ENCODE data around the gene EXOC3L1.

EXOC3L1 gene

DNA sequence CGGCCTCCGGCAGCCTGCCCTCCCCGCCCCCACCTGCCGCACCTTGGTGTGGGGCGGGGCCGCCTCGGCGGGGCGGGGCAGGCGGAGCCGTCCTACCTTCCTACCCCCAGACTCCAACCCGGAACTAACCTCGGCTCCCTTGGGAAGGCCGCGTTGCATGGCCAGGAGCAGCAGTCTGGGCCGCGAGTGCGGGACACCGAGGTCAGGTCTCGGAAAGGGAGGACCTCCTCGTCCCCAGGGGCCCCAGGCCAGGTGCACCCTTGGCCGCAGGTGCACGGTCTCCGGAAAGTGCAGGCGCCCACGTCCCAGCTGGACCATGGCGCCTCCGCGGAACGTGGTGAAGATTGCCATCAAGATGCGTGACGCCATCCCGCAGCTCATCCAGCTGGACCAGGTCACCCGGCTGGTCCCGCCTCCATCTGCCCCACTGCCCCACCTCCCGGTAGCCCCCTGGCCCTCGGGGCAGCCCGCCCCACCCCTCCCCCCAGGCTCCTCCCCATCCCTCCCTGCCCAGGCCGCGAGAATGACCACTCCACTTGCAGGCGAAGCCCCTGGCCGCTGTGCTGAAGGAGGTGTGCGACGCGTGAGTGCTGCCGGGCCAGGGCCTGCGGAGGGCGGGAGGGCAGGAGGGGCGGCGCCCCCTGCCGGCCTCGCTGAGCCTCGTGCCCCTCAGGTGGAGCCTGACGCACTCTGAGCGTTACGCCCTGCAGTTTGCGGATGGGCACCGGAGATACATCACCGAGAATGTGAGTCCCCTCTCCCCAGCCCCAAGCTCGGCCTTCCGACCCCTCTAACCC lies 9.3 kb upstream of the EXOC3L1 start, which contains the start of gene ELMO3:
Gene ELMO3, plus strand, starts transcription at position 121 of the 797 bp plus-strand sequence. Its CDS starts 196 bp downstream, at position 317.
- no peak for TF ChIP-seq ZNF654 (tag by site-specific recombination; IDR thresholded peaks at IDR 0.05; ENCODE audit: low read depth)
- TF ChIP-seq KLF8 (tag by site-specific recombination; IDR thresholded peaks at IDR 0.05) = peak; percentile 59; the same call in 1 of the 2 replicates
- peak; percentile 59 for TF ChIP-seq KLF1 (tag by site-specific recombination; IDR thresholded peaks at IDR 0.05)
- ChIA-PET CTCF (interaction anchor here (0.7 to 2.2 kb wide), 3 partner anchors 9 to 26 kb away, joined by 3 to 7 read pairs (median 4); no protein-coding TSS in a partner anchor), POLR2A (interaction anchor here (0.6 to 2.1 kb wide), 5 partner anchors 8 to 87 kb away, joined by 3 to 11 read pairs (median 3); partner anchors contain the start of gene TMEM208)
- H3K9me3 ChIP-seq (ENCODE audit: control insufficient read depth, insufficient read depth, low read depth, low read length) = no peaks in the 10 kb centered on the region
- H3K4me3 ChIP-seq (ENCODE audit: low read depth, low read length) = no peak within 1 kb of the TSS
- no peak within 1 kb of the TSS for H3K27ac ChIP-seq (ENCODE audit: extremely low read depth, low read depth, low read length)
- no peaks in the 10 kb centered on the region for H3K4me1 ChIP-seq (ENCODE audit: control insufficient read depth, insufficient read depth, low read length)
- peaks cover 7 to 89% of the 10 kb centered on the region in 2 experiments; a peak in 2 of 3 replicates for H3K36me3 ChIP-seq (ENCODE audit: control insufficient read depth in 2 of 2, insufficient read depth in 1 of 2, low read length in 2 of 2)

DNA sequence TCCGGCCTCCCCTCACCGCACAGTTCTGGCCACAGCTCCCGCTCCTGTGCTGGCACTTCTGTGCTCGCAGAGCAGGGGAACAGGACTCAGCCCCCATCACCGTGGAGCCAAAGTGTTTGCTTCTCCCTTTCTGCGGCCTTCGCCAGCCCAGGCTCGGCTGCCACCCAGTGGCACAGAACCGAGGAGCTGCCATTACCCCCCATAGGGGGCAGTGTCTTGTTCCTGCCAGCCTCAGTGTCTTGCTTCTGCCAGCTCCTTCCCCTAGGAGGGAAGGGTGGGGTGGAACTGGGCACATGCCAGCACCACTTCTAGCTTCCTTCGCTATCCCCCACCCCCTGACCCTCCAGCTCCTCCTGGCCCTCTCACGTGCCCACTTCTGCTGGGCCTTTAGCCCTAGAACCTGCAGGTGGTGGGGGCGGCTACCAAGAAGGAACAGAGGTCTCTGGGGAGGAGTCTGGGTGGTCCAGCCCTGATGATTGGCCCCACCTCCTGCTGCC lies 8.3 kb upstream of the EXOC3L1 start:
- Histone ChIP-seq H3K36me3 (ENCODE audit: control insufficient read depth in 2 of 2, insufficient read depth in 1 of 2, low read length in 2 of 2) (peaks cover 7 to 89% of the 10 kb centered on the region in 2 experiments; a peak in 2 of 3 replicates), H3K4me1 (ENCODE audit: control insufficient read depth, insufficient read depth, low read length) (peaks cover 3% of the 10 kb centered on the region), H3K9me3 (ENCODE audit: control insufficient read depth, insufficient read depth, low read depth, low read length) (no peaks in the 10 kb centered on the region), H3K27ac (ENCODE audit: extremely low read depth, low read depth, low read length) (no peak overlapping the region), H3K4me3 (ENCODE audit: low read depth, low read length) (no peak overlapping the region)
- POLR2A ChIA-PET = interaction anchor here (0.6 to 2.1 kb wide), 12 partner anchors 9 to 237 kb away, joined by 3 to 11 read pairs (median 3); partner anchors contain the start of genes CES3 and TMEM208
- CTCF ChIA-PET = interaction anchor here (0.5 to 2.2 kb wide), 10 partner anchors 10 to 265 kb away, joined by 3 to 10 read pairs (median 3); partner anchors contain the start of gene MATCAP1
- TF ChIP-seq GFI1B (tag by site-specific recombination; IDR thresholded peaks at IDR 0.05) (no peak), ZNF140 (tag by site-specific recombination; IDR thresholded peaks at IDR 0.05) (no peak), ZNF544 (tag by site-specific recombination; IDR thresholded peaks at IDR 0.05) (no peak), ZNF16 (tag by site-specific recombination; IDR thresholded peaks at IDR 0.05; ENCODE audit: low read depth) (no peak), MYNN (tag by site-specific recombination; IDR thresholded peaks at IDR 0.05; ENCODE audit: borderline replicate concordance) (no peak), ZNF394 (tag by site-specific recombination; IDR thresholded peaks at IDR 0.05; ENCODE audit: borderline replicate concordance) (no peak), ZNF585B (tag by site-specific recombination; IDR thresholded peaks at IDR 0.05) (no peak), ZNF558 (tag by site-specific recombination; IDR thresholded peaks at IDR 0.05) (no peak), OSR2 (tag by site-specific recombination; IDR thresholded peaks at IDR 0.05) (no peak), GLIS2 (tag by site-specific recombination; IDR thresholded peaks at IDR 0.05) (peak; percentile 16; the same call in 1 of the 2 replicates), ZNF610 (tag by site-specific recombination; IDR thresholded peaks at IDR 0.05; ENCODE audit: borderline replicate concordance) (no peak), PRDM2 (tag by site-specific recombination; IDR thresholded peaks at IDR 0.05; ENCODE audit: borderline replicate concordance) (no peak), ZNF114 (tag by site-specific recombination; IDR thresholded peaks at IDR 0.05) (no peak), ZNF202 (tag by site-specific recombination; IDR thresholded peaks at IDR 0.05; ENCODE audit: borderline replicate concordance) (no peak), ZNF184 (tag by site-specific recombination; IDR thresholded peaks at IDR 0.05) (no peak), ZNF549 (tag by site-specific recombination; IDR thresholded peaks at IDR 0.05) (no peak), ZIC2 (tag by site-specific recombination; IDR thresholded peaks at IDR 0.05) (0 out of 2 replicates have a peak, but pooled peaks have one; percentile 7), ZNF133 (tag by site-specific recombination; IDR thresholded peaks at IDR 0.05) (no peak), ZNF148 (tag by site-specific recombination; IDR thresholded peaks at IDR 0.05; ENCODE audit: borderline replicate concordance) (no peak)
- TF ChIP-seq, protein P1, sequence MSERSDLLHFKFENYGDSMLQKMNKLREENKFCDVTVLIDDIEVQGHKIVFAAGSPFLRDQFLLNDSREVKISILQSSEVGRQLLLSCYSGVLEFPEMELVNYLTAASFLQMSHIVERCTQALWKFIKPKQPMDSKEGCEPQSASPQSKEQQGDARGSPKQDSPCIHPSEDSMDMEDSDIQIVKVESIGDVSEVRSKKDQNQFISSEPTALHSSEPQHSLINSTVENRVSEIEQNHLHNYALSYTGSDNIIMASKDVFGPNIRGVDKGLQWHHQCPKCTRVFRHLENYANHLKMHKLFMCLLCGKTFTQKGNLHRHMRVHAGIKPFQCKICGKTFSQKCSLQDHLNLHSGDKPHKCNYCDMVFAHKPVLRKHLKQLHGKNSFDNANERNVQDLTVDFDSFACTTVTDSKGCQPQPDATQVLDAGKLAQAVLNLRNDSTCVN (tag by site-specific recombination; optimal IDR thresholded peaks at IDR 0.05) = no peak

Data from HEK293 (cell line).